Activated gamma-delta T cell (primary cell): ENCODE results near the gene PTPN6.

Experiments used
- DNase-seq: peaks from one replicate; lab custom pipeline; 2025; lab: John Stamatoyannopoulos, UW

Gene PTPN6

GRCh38 chr12:6970096-6970527 lies 19.0 kb downstream of the PTPN6 start:
- no peak for DNase-seq

GRCh38 chr12:6974180-6974579 lies 23.0 kb downstream of the PTPN6 start:
- DNase-seq: no peak

- DNase-seq: no peak
These were observed 24.3 kb downstream of the PTPN6 start for GRCh38 chr12:6975297-6976032.

- DNase-seq: no peak
These were observed 26.5 kb downstream of the PTPN6 start for GRCh38 chr12:6977653-6978052.

- DNase-seq: no peak
These were observed 27.0 kb downstream of the PTPN6 start for GRCh38 chr12:6978188-6978587.

- no peak for DNase-seq
These were observed 27.5 kb downstream of the PTPN6 start for GRCh38 chr12:6978611-6979011.

- DNase-seq: no peak
These were observed 27.9 kb downstream of the PTPN6 start for GRCh38 chr12:6979021-6979420.

- DNase-seq: no peak
These were observed 28.3 kb downstream of the PTPN6 start for GRCh38 chr12:6979453-6979852.

GRCh38 chr12:6980075-6980474 lies 28.9 kb downstream of the PTPN6 start:
- no peak for DNase-seq

- DNase-seq: no peak
These were observed 29.6 kb downstream of the PTPN6 start for GRCh38 chr12:6980740-6981139.

GRCh38 chr12:6981152-6982052 lies 30.2 kb downstream of the PTPN6 start:
- no peak for DNase-seq

- no peak for DNase-seq
These were observed 31.4 kb downstream of the PTPN6 start for GRCh38 chr12:6982532-6982931.

GRCh38 chr12:6987956-6988553 lies 36.9 kb downstream of the PTPN6 start:
- no peak for DNase-seq

GRCh38 chr12:6996040-6996441 lies 44.9 kb downstream of the PTPN6 start:
- DNase-seq: no peak

- no peak for DNase-seq
These were observed 47.7 kb downstream of the PTPN6 start for GRCh38 chr12:6998715-6999451.

- DNase-seq: no peak
These were observed 50.9 kb downstream of the PTPN6 start for GRCh38 chr12:7001921-7002591.

- DNase-seq: no peak
These were observed 53.2 kb downstream of the PTPN6 start for GRCh38 chr12:7004287-7004803.

GRCh38 chr12:7004840-7005239 lies 53.7 kb downstream of the PTPN6 start:
- no peak for DNase-seq

GRCh38 chr12:7005311-7005710 lies 54.2 kb downstream of the PTPN6 start:
- DNase-seq: no peak

- no peak for DNase-seq
These were observed 55.5 kb downstream of the PTPN6 start for GRCh38 chr12:7006639-7007038.

GRCh38 chr12:7008864-7009263 lies 57.7 kb downstream of the PTPN6 start:
- no peak for DNase-seq
